ENCODE data around the gene N4BP3. TPM values are rescaled to one million over a fixed set of nuclear protein-coding genes. Genes with fewer than 3 reads are reported as not detected.
"Not testable (repeated sequence)": the region's sequence is repeated elsewhere in the genome, so short reads cannot be mapped to it uniquely, and the experiment has no call there.

N4BP3 gene
- total RNA-seq, 4 donors from 2014 or later: 7.6 to 14.0 (median 11.7) TPM

DNA sequence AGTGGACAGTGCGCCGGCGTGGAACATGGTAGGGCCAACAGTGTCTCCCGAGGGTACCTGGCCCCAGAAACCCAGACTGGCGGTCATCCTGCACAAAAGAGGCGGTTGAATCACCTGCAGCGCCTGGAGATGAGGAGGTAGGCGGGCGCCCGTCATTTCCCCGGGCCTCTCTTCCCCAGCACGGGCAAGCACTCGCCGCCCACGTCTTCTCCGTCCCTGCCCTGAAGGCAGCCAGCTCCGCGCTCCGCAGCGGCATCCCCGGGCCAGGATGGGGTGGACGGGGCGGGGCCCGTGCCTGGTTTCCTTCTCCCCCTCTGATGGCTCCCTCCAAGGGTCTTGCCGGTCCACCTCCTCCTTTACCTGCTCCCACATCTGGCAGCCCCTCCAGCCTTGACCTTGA lies 27.1 kb upstream of the N4BP3 start:
- peaks cover 18% of the 10 kb centered on the region for H3K27me3 ChIP-seq
- no peak for TF ChIP-seq POLR2A (IDR thresholded peaks at IDR 0.05)
- no peak for TF ChIP-seq EP300 (IDR thresholded peaks at IDR 0.05)
- no peak for TF ChIP-seq POLR2AphosphoS5 (IDR thresholded peaks at IDR 0.05)
- TF ChIP-seq, protein P1, sequence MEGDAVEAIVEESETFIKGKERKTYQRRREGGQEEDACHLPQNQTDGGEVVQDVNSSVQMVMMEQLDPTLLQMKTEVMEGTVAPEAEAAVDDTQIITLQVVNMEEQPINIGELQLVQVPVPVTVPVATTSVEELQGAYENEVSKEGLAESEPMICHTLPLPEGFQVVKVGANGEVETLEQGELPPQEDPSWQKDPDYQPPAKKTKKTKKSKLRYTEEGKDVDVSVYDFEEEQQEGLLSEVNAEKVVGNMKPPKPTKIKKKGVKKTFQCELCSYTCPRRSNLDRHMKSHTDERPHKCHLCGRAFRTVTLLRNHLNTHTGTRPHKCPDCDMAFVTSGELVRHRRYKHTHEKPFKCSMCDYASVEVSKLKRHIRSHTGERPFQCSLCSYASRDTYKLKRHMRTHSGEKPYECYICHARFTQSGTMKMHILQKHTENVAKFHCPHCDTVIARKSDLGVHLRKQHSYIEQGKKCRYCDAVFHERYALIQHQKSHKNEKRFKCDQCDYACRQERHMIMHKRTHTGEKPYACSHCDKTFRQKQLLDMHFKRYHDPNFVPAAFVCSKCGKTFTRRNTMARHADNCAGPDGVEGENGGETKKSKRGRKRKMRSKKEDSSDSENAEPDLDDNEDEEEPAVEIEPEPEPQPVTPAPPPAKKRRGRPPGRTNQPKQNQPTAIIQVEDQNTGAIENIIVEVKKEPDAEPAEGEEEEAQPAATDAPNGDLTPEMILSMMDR (IDR thresholded peaks at IDR 0.05): no peak
- H3K4me3 ChIP-seq: no peak overlapping the region
- H3K9me3 ChIP-seq: no peaks in the 10 kb centered on the region
- 42% methylated on average over 24 of the region's 25 CpGs for WGBS
- H3K4me1 ChIP-seq: no peaks in the 10 kb centered on the region
- DNase-seq (ENCODE audit: low spot score in 2 of 2): no peak
- H3K36me3 ChIP-seq: no peaks in the 10 kb centered on the region
- H3K27ac ChIP-seq: no peak overlapping the region

DNA sequence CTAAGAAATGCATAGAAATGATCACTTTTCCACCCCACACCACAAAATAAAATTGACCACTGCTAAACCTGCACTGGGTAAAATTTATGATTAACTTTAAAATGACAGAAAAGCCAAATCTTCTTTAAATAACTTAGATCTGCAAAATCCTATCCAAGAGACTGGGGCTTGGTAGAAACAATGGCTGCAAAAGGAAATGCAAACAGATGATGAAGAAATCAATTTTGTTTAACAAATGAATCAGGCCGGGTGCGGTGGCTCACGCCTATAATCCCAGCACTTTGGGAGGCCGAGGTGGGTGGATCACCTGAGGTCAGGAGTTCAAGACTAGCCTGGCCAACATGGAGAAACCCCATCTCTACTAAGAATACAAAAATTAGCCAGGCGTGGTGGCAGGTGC lies 26.1 kb upstream of the N4BP3 start:
- H3K27me3 ChIP-seq: peaks cover 15% of the 10 kb centered on the region
- not testable (repeated sequence) for DNase-seq (ENCODE audit: low spot score in 2 of 2); H3K36me3 ChIP-seq; H3K4me3 ChIP-seq; H3K9me3 ChIP-seq; H3K27ac ChIP-seq; H3K4me1 ChIP-seq
- 88% methylated on average over 5 of the region's 5 CpGs for WGBS

DNA sequence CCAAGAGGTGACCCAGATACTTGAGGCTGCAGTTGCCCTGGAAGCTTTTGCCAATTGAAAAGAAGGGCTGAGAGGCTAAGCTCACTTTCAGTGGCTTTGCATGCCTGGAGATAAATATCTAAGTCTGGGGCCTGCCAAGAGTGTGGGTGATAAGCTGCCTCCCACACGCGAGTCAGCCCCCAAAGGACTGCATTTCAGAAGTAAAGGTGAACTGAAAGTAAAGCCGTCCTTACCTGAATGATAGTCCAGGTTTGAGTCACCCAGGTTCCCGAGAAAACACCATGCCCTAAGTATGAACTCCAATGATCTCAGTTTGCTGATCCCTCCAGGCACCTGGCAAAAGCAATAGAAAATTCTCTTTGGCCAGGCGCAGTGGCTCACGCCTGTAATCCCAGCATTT lies 22.5 kb upstream of the N4BP3 start:
- Histone ChIP-seq H3K27me3 (peaks cover 9% of the 10 kb centered on the region), H3K4me1 (no peaks in the 10 kb centered on the region), H3K9me3 (no peaks in the 10 kb centered on the region), H3K27ac (no peak overlapping the region), H3K36me3 (no peaks in the 10 kb centered on the region), H3K4me3 (no peak overlapping the region)
- WGBS: 68% methylated on average over 6 of the region's 6 CpGs
- TF ChIP-seq, protein P1 (IDR thresholded peaks at IDR 0.05): no peak
- TF ChIP-seq EP300 (IDR thresholded peaks at IDR 0.05) (no peak), POLR2A (IDR thresholded peaks at IDR 0.05) (no peak), POLR2AphosphoS5 (IDR thresholded peaks at IDR 0.05) (no peak)
- DNase-seq (ENCODE audit: low spot score in 2 of 2): no peak

DNA sequence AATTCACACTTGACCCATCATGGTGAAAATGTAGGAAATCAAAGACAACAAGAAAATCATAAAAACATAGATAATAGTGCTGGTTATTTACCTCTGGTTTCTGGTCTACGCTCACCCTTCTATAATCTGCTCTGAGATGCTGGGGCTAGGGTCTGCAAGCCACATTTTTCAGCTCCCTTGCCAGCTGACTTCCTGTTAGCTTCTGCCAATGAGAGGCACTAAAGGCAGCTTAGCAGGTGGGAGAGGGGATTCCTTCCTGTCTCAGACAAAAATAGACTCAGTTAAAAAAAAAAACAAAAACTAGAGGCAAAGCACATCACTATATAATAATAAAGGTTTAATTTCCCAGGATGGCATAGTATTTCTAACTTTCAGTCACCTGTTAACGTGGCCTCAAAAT lies 20.2 kb upstream of the N4BP3 start:
- H3K4me3 ChIP-seq: no peak overlapping the region
- no peak overlapping the region for H3K27ac ChIP-seq
- TF ChIP-seq, protein P1 (IDR thresholded peaks at IDR 0.05): no peak
- H3K36me3 ChIP-seq: no peaks in the 10 kb centered on the region
- 75% methylated on average over 2 of the region's 2 CpGs for WGBS
- no peak for DNase-seq (ENCODE audit: low spot score in 2 of 2)
- H3K27me3 ChIP-seq: peaks cover 3% of the 10 kb centered on the region
- H3K4me1 ChIP-seq: no peaks in the 10 kb centered on the region
- H3K9me3 ChIP-seq: no peaks in the 10 kb centered on the region

DNA sequence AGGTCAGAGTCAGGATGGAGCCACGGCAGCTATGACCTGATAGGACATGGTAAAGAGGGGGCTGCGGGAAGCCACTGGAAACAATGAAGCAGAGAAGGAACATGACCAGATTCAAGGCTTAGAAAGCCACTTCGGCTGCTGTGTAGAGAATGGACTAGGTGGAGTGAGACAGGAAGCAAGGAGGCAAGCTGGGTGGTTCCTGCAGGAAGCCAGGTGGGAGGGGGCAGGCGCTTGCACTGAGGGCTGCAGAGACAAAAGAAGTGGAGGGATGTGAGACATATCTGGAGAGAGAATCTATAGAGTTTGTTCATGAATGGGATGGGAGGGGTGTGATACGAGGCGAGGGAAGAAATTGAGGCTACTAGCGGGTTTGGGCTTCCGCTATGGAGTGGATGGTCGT lies 19.0 kb upstream of the N4BP3 start:
- DNase-seq (ENCODE audit: low spot score in 2 of 2): no peak
- H3K27me3 ChIP-seq: no peaks in the 10 kb centered on the region
- no peaks in the 10 kb centered on the region for H3K9me3 ChIP-seq
- H3K4me1 ChIP-seq: no peaks in the 10 kb centered on the region
- 85% methylated on average over 9 of the region's 9 CpGs for WGBS
- no peak overlapping the region for H3K4me3 ChIP-seq
- no peak overlapping the region for H3K27ac ChIP-seq
- H3K36me3 ChIP-seq: no peaks in the 10 kb centered on the region
- TF ChIP-seq POLR2AphosphoS5 (IDR thresholded peaks at IDR 0.05): no peak
- TF ChIP-seq EP300 (IDR thresholded peaks at IDR 0.05): no peak

DNA sequence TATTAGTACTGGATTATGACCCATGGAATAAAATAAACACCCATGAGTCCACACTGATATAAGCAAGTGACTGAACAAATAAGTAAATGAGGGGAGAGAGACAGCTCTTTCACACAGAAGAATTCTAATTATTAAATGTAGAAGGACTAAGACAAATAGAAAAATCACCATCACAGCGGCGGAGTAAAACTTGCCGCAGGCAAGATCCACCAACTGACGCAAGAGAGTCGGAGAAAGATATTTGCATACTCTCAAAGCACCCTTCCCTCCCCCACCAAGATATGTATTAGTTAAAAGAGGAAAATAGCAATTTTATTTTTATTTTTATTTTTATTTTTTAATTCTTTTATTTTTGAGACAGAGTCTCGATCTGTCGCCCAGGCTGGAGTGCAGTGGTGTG lies 14.6 kb upstream of the N4BP3 start:
- H3K9me3 ChIP-seq: no peaks in the 10 kb centered on the region
- H3K27ac ChIP-seq: no peak overlapping the region
- H3K36me3 ChIP-seq: no peaks in the 10 kb centered on the region
- no peaks in the 10 kb centered on the region for H3K27me3 ChIP-seq
- WGBS: 90% methylated on average over 7 of the region's 7 CpGs
- no peak for DNase-seq (ENCODE audit: low spot score in 2 of 2)
- TF ChIP-seq POLR2AphosphoS5 (IDR thresholded peaks at IDR 0.05) (no peak), EP300 (IDR thresholded peaks at IDR 0.05) (no peak), POLR2A (IDR thresholded peaks at IDR 0.05) (no peak)
- TF ChIP-seq, protein P1 (IDR thresholded peaks at IDR 0.05): no peak
- no peaks in the 10 kb centered on the region for H3K4me1 ChIP-seq
- no peak overlapping the region for H3K4me3 ChIP-seq

Measured in suprapubic skin (tissue), 4 donors.